ENCODE data around the gene CYLD. TPM values are rescaled to one million over a fixed set of nuclear protein-coding genes. Genes with fewer than 3 reads are reported as not detected.

CYLD gene
- total RNA-seq, 2 experiments from 2014 or later = 133 to 135 TPM

DNA sequence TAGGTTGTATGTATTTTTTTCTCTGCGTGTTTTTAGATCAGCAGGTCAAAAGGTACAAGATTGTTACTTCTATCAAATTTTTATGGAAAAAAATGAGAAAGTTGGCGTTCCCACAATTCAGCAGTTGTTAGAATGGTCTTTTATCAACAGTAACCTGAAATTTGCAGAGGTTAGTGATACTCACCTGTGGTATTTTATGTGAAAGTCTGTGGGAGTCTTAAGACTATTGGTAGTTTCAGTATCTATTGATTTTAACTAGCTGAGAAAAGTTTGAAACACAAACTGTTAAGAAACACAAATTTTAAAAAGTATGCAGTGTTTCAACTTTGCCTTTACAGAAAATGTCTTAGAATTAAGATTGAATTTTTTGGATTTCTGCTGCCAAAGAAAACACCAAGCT lies 49.6 kb downstream of the CYLD start:
- H3K27me3 Mint-ChIP-seq = no peaks in the 10 kb centered on the region
- H3K27ac Mint-ChIP-seq = no peak overlapping the region
- intact Hi-C loops (cut with micrococcal nuclease) = no loop called here
- H3K4me1 Mint-ChIP-seq (ENCODE audit: low read depth) = peaks cover 42% of the 10 kb centered on the region
- H3K4me3 Mint-ChIP-seq = no peak overlapping the region
- H3K9me3 Mint-ChIP-seq = peaks cover 5% of the 10 kb centered on the region
- ChIA-PET POLR2A (no interaction called here), CTCF (interaction anchor here (0.7 to 2.9 kb wide), 5 partner anchors 10 to 114 kb away, joined by 3 to 22 read pairs (median 4); no protein-coding TSS in a partner anchor)
- DNase-seq = no peak
- H3K36me3 Mint-ChIP-seq = peaks cover 63% of the 10 kb centered on the region

GRCh38 chr16:50796829-50797228 lies 54.9 kb downstream of the CYLD start:
- POLR2A ChIA-PET = no interaction called here
- Mint-ChIP-seq H3K36me3 (peaks cover 38% of the 10 kb centered on the region), H3K27ac (no peak overlapping the region), H3K9me3 (no peaks in the 10 kb centered on the region), H3K4me3 (no peak overlapping the region), H3K4me1 (ENCODE audit: low read depth) (peaks cover 18% of the 10 kb centered on the region), H3K27me3 (no peaks in the 10 kb centered on the region)
- CTCF ChIA-PET = interaction anchor here (0.7 to 6.3 kb wide), 2 partner anchors 9 to 125 kb away, joined by 3 to 50 read pairs; no protein-coding TSS in a partner anchor
- DNase-seq = no peak
- intact Hi-C loops (cut with micrococcal nuclease) = no loop called here

DNA sequence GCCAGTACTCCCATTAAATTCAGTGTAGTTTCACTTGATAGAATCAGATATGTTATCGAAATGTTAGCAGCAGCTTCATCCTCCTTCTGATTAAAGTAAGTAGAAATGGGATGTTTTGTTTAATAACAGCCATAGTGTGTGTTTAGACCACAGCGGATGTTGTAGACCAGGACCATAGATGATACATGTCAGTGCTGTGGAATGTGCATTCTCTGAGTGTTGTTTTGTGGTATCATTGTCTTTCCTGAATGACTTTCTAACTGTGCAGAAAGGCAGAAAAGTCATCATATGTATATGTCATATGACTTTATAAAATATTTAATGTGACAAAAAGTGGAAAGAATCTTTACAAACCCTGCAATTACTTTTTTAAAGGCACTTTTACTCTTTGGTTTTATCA lies 55.6 kb downstream of the CYLD start:
- POLR2A ChIA-PET = no interaction called here
- CTCF ChIA-PET = interaction anchor here (0.9 to 6.3 kb wide), 4 partner anchors 8 to 130 kb away, joined by 3 to 50 read pairs (median 4); no protein-coding TSS in a partner anchor
- Mint-ChIP-seq H3K4me3 (no peak overlapping the region), H3K27ac (no peak overlapping the region), H3K9me3 (no peaks in the 10 kb centered on the region), H3K4me1 (ENCODE audit: low read depth) (peaks cover 16% of the 10 kb centered on the region), H3K27me3 (no peaks in the 10 kb centered on the region), H3K36me3 (peaks cover 36% of the 10 kb centered on the region)
- intact Hi-C loops (cut with micrococcal nuclease) = no loop called here
- no peak for DNase-seq

GRCh38 chr16:50800074-50800473 lies 58.2 kb downstream of the CYLD start:
- Mint-ChIP-seq H3K9me3 (no peaks in the 10 kb centered on the region), H3K4me3 (no peak overlapping the region), H3K4me1 (ENCODE audit: low read depth) (peaks cover 11% of the 10 kb centered on the region), H3K27me3 (no peaks in the 10 kb centered on the region), H3K36me3 (peaks cover 22% of the 10 kb centered on the region), H3K27ac (peak overlapping the region; percentile 31)
- DNase-seq = no peak
- CTCF ChIA-PET = interaction anchor here (8.6 kb wide), 1 partner anchor 128 kb away, joined by 430 read pairs; the partner anchor contains the start of gene SNX20
- POLR2A ChIA-PET = no interaction called here
- intact Hi-C loops (cut with micrococcal nuclease) = loop anchor here (10.0 kb wide), 1 partner anchor 585 kb away; no protein-coding TSS in a partner anchor

DNA sequence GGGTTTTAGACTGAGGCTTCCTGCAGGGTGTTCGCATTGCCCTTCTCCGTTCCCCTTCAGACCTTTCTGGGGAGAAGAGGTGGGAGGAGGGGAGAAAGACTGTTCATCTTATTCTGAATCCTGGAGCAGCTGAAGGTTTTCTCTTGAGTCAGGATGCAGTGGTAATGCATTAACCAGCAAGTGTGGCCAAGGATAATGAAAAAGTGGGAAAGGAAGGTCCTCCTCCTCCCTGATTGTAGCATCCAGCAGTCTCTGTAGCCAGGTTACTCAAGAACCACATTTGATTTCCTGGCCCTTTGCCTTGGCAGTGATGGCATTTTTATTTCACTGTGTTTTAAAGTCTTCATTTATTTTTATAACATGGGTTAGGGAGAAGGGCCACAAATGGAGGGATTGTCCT lies 59.1 kb downstream of the CYLD start:
- ChIA-PET CTCF (interaction anchor here (8.6 kb wide), 1 partner anchor 129 kb away, joined by 430 read pairs; the partner anchor contains the start of gene SNX20), POLR2A (no interaction called here)
- Mint-ChIP-seq H3K9me3 (no peaks in the 10 kb centered on the region), H3K27ac (no peak overlapping the region), H3K27me3 (no peaks in the 10 kb centered on the region), H3K4me1 (ENCODE audit: low read depth) (peaks cover 11% of the 10 kb centered on the region), H3K36me3 (peaks cover 15% of the 10 kb centered on the region), H3K4me3 (no peak overlapping the region)
- no peak for DNase-seq
- intact Hi-C loops (cut with micrococcal nuclease) = loop anchor here (10.0 kb wide), 1 partner anchor 586 kb away; no protein-coding TSS in a partner anchor

DNA sequence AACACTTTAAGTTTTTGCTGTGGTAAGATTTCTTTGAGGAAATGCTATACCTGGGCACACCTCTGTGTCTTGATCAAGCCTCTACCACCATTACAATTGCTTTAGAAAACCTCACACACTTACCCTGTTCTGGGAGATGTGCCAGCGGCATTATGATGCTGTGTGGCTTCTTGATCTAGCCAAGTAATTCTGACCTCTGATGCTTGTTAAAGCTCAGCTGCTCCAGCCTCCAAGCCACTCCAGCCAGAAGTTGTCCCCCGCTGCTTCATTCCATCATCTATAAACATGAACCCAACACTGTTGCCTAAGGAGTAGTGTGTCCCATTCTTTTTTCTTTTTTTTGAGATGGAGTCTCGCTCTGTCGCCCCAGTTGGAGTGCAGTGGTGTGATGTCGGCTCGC lies 60.1 kb downstream of the CYLD start:
- H3K9me3 Mint-ChIP-seq = no peaks in the 10 kb centered on the region
- ChIA-PET POLR2A (no interaction called here), CTCF (interaction anchor here (8.6 kb wide), 1 partner anchor 130 kb away, joined by 430 read pairs; the partner anchor contains the start of gene SNX20)
- peaks cover 7% of the 10 kb centered on the region for H3K36me3 Mint-ChIP-seq
- H3K4me1 Mint-ChIP-seq (ENCODE audit: low read depth) = peaks cover 12% of the 10 kb centered on the region
- no peak overlapping the region for H3K4me3 Mint-ChIP-seq
- intact Hi-C loops (cut with micrococcal nuclease) = loop anchor here (10.0 kb wide), 1 partner anchor 587 kb away; no protein-coding TSS in a partner anchor
- H3K27me3 Mint-ChIP-seq = no peaks in the 10 kb centered on the region
- peak overlapping the region; percentile 50 for H3K27ac Mint-ChIP-seq
- no peak for DNase-seq

- DNase-seq = no peak
- intact Hi-C loops (cut with micrococcal nuclease) = loop anchor here (10.0 kb wide), 1 partner anchor 588 kb away; no protein-coding TSS in a partner anchor
- Mint-ChIP-seq H3K36me3 (peaks cover 2% of the 10 kb centered on the region), H3K27ac (peak overlapping the region; percentile 32), H3K9me3 (no peaks in the 10 kb centered on the region), H3K4me1 (ENCODE audit: low read depth) (peaks cover 12% of the 10 kb centered on the region), H3K27me3 (no peaks in the 10 kb centered on the region), H3K4me3 (no peak overlapping the region)
- ChIA-PET CTCF (interaction anchor here (8.6 kb wide), 1 partner anchor 131 kb away, joined by 430 read pairs; the partner anchor contains the start of gene SNX20), POLR2A (no interaction called here)
Observed at GRCh38 chr16:50802961-50803360, 61.1 kb downstream of the CYLD start.

DNA sequence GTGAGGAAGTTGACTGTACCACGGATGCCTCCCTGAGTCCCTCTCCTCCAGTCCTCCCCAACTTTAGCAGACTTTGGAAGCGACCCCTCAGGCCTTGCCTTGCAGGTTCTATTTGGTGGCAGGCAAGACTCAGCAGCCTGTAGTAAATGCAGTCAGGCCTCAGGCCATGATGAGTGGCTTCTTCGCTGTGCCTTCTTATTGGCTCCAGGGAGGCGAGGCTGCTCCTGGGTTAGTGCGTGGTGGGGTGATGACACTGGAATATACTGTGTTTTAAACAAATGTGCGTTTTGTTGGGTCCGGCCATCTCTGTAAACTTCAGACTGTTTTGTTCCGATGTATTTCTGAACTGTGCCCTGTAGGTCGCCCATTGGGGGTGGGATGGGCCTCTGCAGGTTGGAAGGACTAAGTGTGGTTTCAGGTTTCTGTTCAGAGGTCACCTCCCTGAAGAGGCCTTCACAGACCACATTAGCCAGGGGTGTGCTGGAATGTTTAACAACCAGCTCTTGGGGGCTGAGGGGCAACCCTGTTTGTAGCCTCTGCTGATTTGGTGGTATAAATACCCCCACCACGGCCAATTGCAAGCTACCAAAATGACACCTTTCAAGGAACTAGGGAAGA lies 62.5 kb downstream of the CYLD start:
- DNase-seq = no peak
- Mint-ChIP-seq H3K9me3 (no peaks in the 10 kb centered on the region), H3K27me3 (no peaks in the 10 kb centered on the region), H3K27ac (no peak overlapping the region), H3K4me1 (ENCODE audit: low read depth) (peaks cover 12% of the 10 kb centered on the region), H3K36me3 (no peaks in the 10 kb centered on the region), H3K4me3 (no peak overlapping the region)
- ChIA-PET CTCF (interaction anchor here (0.9 to 8.6 kb wide), 8 partner anchors 21 to 592 kb away, joined by 3 to 430 read pairs (median 28); partner anchors contain the start of gene SNX20), POLR2A (no interaction called here)
- intact Hi-C loops (cut with micrococcal nuclease) = loop anchor here (10.0 kb wide), 1 partner anchor 590 kb away; no protein-coding TSS in a partner anchor

- intact Hi-C loops (cut with micrococcal nuclease) = loop anchor here (1.0 to 10.0 kb wide), 10 partner anchors 25 to 781 kb away; partner anchors contain the start of genes BRD7 and CNEP1R1
- H3K4me1 Mint-ChIP-seq (ENCODE audit: low read depth) = peaks cover 12% of the 10 kb centered on the region
- H3K9me3 Mint-ChIP-seq = no peaks in the 10 kb centered on the region
- no peaks in the 10 kb centered on the region for H3K36me3 Mint-ChIP-seq
- H3K27me3 Mint-ChIP-seq = no peaks in the 10 kb centered on the region
- peak; percentile 90 for DNase-seq
- POLR2A ChIA-PET = no interaction called here
- H3K4me3 Mint-ChIP-seq = peak overlapping the region; percentile 67
- CTCF ChIA-PET = interaction anchor here (0.7 to 8.6 kb wide), 111 partner anchors 10 to 781 kb away, joined by 3 to 430 read pairs (median 6); partner anchors contain the start of genes BRD7, CNEP1R1, CYLD and HEATR3
- peak overlapping the region; percentile 72 for H3K27ac Mint-ChIP-seq
Observed at GRCh38 chr16:50806099-50807062, 64.5 kb downstream of the CYLD start.

DNA sequence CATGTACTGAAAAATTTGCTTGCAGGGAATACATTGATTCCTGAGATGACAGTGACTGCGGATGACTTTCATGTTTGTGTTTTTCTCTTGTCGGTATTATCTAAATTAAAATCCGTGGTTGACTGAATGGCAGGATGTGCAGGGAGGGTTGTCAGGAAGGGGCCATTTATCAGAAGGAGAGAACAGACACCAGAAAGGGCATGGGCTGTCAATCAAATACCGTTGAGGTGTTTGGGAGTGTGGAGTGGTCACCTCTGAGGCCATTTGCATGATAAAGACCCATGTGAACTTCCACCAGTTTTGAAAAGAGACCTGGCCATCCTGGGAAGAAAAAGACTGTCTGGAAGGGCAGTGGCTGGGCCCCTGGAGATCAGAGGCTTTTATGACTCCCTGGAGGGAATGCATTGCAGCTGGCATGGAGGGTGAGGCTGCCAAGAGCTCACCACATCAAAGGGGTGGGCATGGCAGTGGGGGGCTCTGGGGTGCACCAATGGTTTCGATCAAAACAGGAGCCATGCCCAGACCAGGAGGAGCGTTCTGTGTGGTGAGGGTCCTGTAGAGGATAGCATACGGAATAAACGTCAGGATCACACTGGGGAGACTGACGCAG lies 67.1 kb downstream of the CYLD start:
- POLR2A ChIA-PET = interaction anchor here (0.8 kb wide), 1 partner anchor 143 kb away, joined by 3 read pairs; no protein-coding TSS in a partner anchor
- Mint-ChIP-seq H3K36me3 (no peaks in the 10 kb centered on the region), H3K4me1 (ENCODE audit: low read depth) (peaks cover 12% of the 10 kb centered on the region), H3K27ac (no peak overlapping the region), H3K27me3 (no peaks in the 10 kb centered on the region), H3K4me3 (no peak overlapping the region), H3K9me3 (no peaks in the 10 kb centered on the region)
- DNase-seq = no peak
- intact Hi-C loops (cut with micrococcal nuclease) = loop anchor here (5.0 to 10.0 kb wide), 2 partner anchors 442 to 594 kb away; partner anchors contain the start of gene BRD7
- CTCF ChIA-PET = interaction anchor here (1.9 kb wide), 1 partner anchor 142 kb away, joined by 12 read pairs; no protein-coding TSS in a partner anchor

DNA sequence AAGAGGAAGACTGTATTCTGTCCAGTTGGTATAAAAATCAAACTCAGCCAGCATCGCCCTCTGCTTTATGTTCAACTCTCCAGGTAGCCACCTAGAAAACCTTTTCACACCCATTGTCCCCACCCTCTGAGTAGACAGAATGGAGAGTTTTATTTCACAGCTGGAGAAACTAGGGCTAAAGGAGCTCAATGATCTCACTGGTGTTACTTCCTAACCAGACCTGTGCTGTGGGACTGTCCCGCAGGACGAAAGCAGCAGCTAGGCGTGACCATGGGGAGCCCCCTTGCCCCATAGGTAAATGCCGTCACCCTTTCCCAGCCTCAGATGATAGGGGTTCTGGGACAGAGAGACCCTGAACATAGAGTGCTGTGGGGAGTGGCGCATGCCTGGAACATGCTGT lies 67.7 kb downstream of the CYLD start:
- Mint-ChIP-seq H3K27ac (no peak overlapping the region), H3K4me3 (no peak overlapping the region), H3K9me3 (no peaks in the 10 kb centered on the region)

More for the DNA sequence above, 67.7 kb downstream of the CYLD start:
- H3K4me1 Mint-ChIP-seq (ENCODE audit: low read depth) = peaks cover 12% of the 10 kb centered on the region
- ChIA-PET POLR2A (interaction anchor here (0.8 kb wide), 1 partner anchor 143 kb away, joined by 3 read pairs; no protein-coding TSS in a partner anchor), CTCF (interaction anchor here (1.9 kb wide), 1 partner anchor 143 kb away, joined by 12 read pairs; no protein-coding TSS in a partner anchor)
- DNase-seq = no peak
- no peaks in the 10 kb centered on the region for H3K36me3 Mint-ChIP-seq
- H3K27me3 Mint-ChIP-seq = no peaks in the 10 kb centered on the region
- intact Hi-C loops (cut with micrococcal nuclease) = loop anchor here (5.0 to 10.0 kb wide), 2 partner anchors 442 to 595 kb away; partner anchors contain the start of gene BRD7

All from activated CD4-positive, alpha-beta memory T cell treated with anti-CD3 and anti-CD28 coated beads for 36 hours (primary cell).